ENCODE data around the gene CAPG. TPM values are rescaled to one million over a fixed set of nuclear protein-coding genes. Genes with fewer than 3 reads are reported as not detected.
"Not testable (repeated sequence)": the region's sequence is repeated elsewhere in the genome, so short reads cannot be mapped to it uniquely, and the experiment has no call there.

Gene CAPG
- polyA plus RNA-seq, 3 donors, result 113 to 146 (median 116) TPM

DNA sequence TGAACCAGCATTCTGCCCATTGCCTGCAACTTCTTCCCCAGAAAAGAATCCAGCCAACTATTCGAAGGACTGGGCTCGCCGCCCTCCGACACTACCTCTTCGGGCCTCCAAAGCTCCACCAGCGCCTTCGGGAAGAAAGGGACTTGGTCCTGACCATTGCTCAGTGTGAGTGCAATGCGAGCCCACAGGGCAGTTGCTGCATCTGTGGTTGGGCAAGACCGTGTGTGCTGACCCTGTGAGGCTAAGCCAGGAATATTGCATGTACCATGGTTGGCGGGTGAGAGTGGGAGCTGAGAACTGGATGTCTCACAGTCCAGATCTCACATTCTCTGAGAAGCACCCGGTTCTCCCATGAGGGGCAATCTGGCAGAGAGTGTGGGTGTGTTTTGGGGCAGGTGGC lies 39.1 kb downstream of the CAPG start:
- no peak for DNase-seq

DNA sequence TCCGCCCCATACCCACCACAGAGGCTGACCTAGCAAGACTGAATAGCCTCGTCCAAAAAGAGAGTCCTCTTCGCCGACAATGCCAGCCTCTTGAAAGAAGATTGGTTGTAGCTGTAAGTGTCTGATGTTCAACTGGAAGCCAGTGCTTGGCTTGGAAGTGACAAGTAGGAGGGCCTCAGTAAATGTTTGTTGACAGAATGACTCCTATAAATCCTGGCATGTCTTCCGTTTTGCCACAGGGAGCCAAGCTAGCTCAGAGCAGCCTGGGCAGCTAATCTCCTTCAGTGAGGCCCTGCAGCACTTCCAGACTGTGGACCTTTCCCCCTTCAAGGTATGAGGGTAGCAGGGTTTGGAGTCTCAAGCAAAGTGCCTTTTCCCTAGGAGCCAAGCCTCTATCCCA lies 40.7 kb downstream of the CAPG start:
- DNase-seq, result no peak

DNA sequence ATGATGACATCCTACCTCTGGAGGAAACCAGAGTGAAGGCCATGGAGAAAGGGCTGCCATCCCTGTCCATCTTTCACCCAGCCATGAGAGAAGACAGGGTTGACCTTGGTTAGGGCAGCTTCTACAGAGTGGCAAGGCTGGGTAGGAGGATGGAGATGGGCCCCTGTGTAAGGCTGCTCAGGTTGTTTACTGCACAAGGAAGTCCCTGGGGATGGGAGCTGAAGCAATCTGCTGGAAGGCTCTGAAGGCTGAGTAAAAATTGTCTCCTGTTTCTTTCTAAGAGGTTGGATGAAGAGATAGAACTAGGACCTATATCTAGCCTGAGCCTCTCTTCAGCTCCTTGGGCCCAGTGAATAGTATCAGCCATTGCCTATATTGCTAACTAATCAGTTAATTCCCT lies 41.2 kb downstream of the CAPG start:
- no peak for DNase-seq

- DNase-seq, result no peak
Observed at GRCh38 chr2:85367180-85367579, 43.0 kb downstream of the CAPG start.

DNA sequence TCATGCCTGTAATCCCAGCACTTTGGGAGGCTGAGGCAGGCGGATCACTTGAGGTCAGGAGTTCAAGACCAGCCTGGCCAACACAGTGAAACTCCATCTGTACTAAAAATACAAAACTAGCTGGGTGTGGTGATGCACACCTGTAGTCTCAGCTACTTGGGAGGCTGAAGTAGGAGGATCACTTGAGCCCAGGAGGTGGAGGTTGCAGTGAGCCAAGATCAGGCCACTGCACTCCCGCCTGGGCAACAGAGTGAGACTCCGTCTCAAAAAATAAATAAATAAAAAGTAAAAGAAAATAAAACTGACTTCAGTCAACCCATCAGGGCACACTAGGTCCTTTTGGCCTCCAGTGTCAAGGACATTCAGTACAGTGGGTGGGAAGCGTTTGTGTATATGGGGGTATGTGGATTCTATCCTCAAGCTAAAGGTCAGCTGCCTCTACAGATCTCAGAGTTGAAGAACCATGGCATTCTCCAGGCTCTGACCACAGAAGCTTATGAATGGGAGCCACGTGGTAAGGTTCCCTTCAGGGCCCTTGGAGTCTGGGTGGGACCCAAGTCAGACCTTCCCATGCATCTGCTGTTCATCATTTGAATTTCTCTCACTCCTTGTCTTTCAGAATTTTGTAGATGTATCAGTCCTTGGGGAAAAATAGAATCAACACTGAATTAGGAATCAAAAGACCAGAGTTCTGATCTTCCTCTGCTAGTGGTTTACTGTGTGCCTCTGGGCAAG lies 47.3 kb downstream of the CAPG start:
- not testable (repeated sequence) for DNase-seq

DNA sequence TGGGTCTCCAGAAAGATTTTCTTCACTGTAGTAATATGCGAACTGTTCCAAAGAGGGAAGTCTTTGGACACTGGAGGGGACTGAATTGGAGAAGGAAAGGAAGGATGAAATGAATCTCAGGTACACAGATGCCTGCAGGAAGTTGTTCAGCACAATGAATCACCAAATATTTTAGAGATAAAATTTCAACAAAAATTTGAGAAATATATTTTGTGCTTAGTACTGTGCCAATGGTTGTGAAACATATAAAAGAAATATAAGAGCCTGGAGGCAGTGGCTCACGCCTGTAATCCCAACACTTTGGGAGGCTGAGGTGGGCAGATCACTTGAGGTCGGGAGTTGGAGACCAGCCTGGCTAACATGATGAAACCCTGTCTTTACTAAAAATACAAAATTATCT lies 52.4 kb downstream of the CAPG start:
- DNase-seq, result no peak

GRCh38 chr2:85356186-85356585 lies 54.0 kb downstream of the CAPG start:
- no peak for DNase-seq

GRCh38 chr2:85355521-85355920 lies 54.6 kb downstream of the CAPG start:
- no peak for DNase-seq

DNA sequence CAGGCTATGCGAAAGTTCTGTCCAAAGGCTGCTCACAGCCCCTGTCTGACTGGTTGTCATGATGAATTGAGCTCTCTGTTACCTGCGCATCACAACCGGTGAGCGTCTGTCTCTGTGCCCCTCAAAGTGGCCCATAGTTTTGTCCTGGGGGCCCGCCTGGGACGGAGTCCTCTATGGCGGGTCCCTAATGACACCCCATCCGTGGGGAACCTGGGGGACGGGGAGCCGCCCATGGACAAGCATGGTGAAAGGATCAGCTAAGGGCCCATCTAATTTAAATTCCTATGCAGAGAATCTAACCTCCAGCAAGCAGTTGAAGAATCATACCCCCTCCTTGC lies 55.1 kb downstream of the CAPG start:
- DNase-seq, result no peak

- DNase-seq, result peak; percentile 99
Observed at GRCh38 chr2:85354286-85355072, 55.7 kb downstream of the CAPG start, which contains the start of the genes ELMOD3 and RETSAT. Gene ELMOD3, plus strand, starts transcription at chr2:85354769. Its CDS starts 2,430 bp downstream, at chr2:85357199. Gene RETSAT, minus strand, starts transcription at chr2:85354528. Its CDS starts 21 bp downstream, at chr2:85354507.

DNA sequence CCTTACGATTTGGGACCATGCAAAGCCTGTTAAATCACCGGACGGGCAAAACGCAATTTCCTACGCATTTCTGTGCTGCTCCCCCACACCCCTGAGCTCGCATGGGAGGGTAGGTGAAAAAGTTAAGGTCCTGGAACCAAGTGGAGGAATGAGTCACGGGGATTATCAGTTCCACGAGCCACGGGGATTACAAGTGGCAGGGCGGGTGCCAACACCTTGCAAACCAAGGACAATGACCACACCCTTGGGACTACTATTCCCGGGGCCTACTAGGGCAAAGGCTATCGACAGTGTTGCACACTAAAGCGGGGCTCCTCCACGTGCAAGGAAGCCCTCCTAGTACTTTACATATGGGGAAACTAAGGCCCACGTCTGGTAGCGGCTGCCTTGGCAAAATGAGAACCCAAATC lies 56.3 kb downstream of the CAPG start:
- no peak for DNase-seq

DNA sequence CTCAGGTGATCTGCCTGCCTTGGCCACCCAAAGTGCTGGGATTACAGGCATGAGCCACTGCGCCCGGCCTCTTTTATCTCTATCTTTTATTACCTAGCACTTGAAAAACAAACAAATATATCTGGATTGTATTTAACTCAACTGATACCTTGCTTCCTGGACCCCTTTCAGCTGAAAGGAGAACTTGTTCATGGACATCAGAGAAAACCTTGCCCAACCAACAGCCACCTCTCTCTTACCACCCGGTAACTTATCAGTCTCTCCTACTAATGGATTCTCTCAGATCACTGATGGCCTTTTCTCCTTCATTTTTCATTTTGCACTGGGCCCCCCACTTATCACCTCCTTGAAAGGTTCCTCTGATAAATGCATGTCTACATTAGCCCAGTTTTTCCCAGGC lies 62.6 kb downstream of the CAPG start:
- no peak for DNase-seq

Other genes starting within 250 kb of the CAPG start
- gene TGOLN2, start 82.4 kb downstream of the CAPG start, polyA plus RNA-seq (ENCODE audit: insufficient read length in 3 of 3), result 100 to 1,000 TPM; 102 to 149 (median 137) TPM
- 10 to 100 TPM; 24.4 to 31.4 (median 26.0) TPM for gene RETSAT, start 55.8 kb downstream of the CAPG start, polyA plus RNA-seq (ENCODE audit: insufficient read length in 3 of 3)
- gene ELMOD3, start 55.6 kb downstream of the CAPG start, polyA plus RNA-seq (ENCODE audit: insufficient read length in 3 of 3), result 10 to 100 TPM; 22.5 to 38.0 (median 33.1) TPM
- gene SH2D6, start 8.3 kb upstream of the CAPG start, polyA plus RNA-seq (ENCODE audit: insufficient read length in 3 of 3), result 1 to 10 TPM in 2 of 3 donors, under 1 TPM in 1; 0.61 to 2.0 (median 1.1) TPM
- 100 to 1,000 TPM; 340 to 430 (median 417) TPM for gene MAT2A, start 128.8 kb upstream of the CAPG start, polyA plus RNA-seq (ENCODE audit: insufficient read length in 3 of 3)
- gene GGCX, start 151.1 kb upstream of the CAPG start, polyA plus RNA-seq (ENCODE audit: insufficient read length in 3 of 3), result 10 to 100 TPM; 34.9 to 47.7 (median 47.2) TPM
- 100 to 1,000 TPM in 2 of 3 donors, 10 to 100 TPM in 1; 85.7 to 106 (median 103) TPM for gene VAMP8, start 167.2 kb upstream of the CAPG start, polyA plus RNA-seq (ENCODE audit: insufficient read length in 3 of 3)
- gene VAMP5, start 174.1 kb upstream of the CAPG start, polyA plus RNA-seq (ENCODE audit: insufficient read length in 3 of 3), result 10 to 100 TPM; 39.0 to 46.1 (median 44.5) TPM
- 100 to 1,000 TPM; 136 to 149 (median 144) TPM for gene RNF181, start 185.4 kb upstream of the CAPG start, polyA plus RNA-seq (ENCODE audit: insufficient read length in 3 of 3)
- gene TMEM150A, start 192.3 kb upstream of the CAPG start, polyA plus RNA-seq (ENCODE audit: insufficient read length in 3 of 3), result 10 to 100 TPM; 42.7 to 47.0 (median 44.7) TPM
- 10 to 100 TPM; 51.7 to 80.5 (median 77.9) TPM for gene C2orf68, start 201.7 kb upstream of the CAPG start, polyA plus RNA-seq (ENCODE audit: insufficient read length in 3 of 3)
- 10 to 100 TPM; 66.7 to 79.1 (median 70.6) TPM for gene USP39, start 205.8 kb upstream of the CAPG start, polyA plus RNA-seq (ENCODE audit: insufficient read length in 3 of 3)